K562 (cell line): ENCODE data around the gene ACTN4. TPM values are rescaled to one million over a fixed set of nuclear protein-coding genes. Genes with fewer than 3 reads are reported as not detected.

Source experiments
- ATAC-seq: fragments of 200-7000 bp; cut with Tn5 transposase; 3 replicates; pipeline ENCODE4 v1.9.1; 2020; ENCODE audit warnings: moderate library complexity
- BruUV-seq: library from RNA; stranded (reverse); fragments of 400-500 nt; replicated peaks from 2 replicates; lab custom pipeline; 2021; lab: Mats Ljungman, UMichigan
- CTCF ChIA-PET: fragments of 300-600 bp; formaldehyde crosslinking; extraction: SDS; loops from one replicate; lab custom pipeline; 2021; ENCODE audit warnings: low intra/inter-chr PET ratio; lab: Yijun Ruan, JAX
- POLR2A ChIA-PET: fragments of 300-600, 350-650 bp; sonication (Branson Sonifier 250); formaldehyde crosslinking; extraction: SDS; loops from one replicate; lab custom pipeline; 2021; ENCODE audit warnings: antibody characterized with exemption, inconsistent platforms; lab: Yijun Ruan, JAX
- DNase-seq, 4 experiments: peaks; one replicate each; pipeline versions ENCODE4 v3.0.0 to v3.0.0-alpha.2; 2011 to 2018; ENCODE audit warnings: low spot score in 3 of 4, mixed read lengths in 3 of 4; ENCODE audit errors: extremely low read depth in 1 of 4
- FAIRE-seq: peaks from 2 replicates; lab custom pipeline; 2011; peaks lifted over from hg19 to GRCh38; lab: Jason Lieb, UNC
- H2AFZ ChIP-seq: 2 replicates; pipeline ENCODE4 v1.6.0; 2011; ENCODE audit warnings: low read depth, low read length, control low read depth, inconsistent platforms
- H3K27ac ChIP-seq: fragments of 200-600 bp; 3 replicates; pipeline ENCODE4 v1.8.0; 2011; ENCODE audit warnings: low read depth, mild to moderate bottlenecking, control low read depth, inconsistent platforms, low read length, moderate library complexity, mixed read lengths; ENCODE audit errors: extremely low read depth
- H3K27me3 ChIP-seq, 2 experiments: fragments of 300-600 bp in 1 of 2; 2 replicates in 1 of 2; 3 replicates in 1 of 2; pipeline versions ENCODE4 v1.6.0 to v1.8.0; 2011; ENCODE audit warnings: inconsistent platforms in 2 of 2, low read length in 2 of 2, mild to moderate bottlenecking in 1 of 2, mixed read lengths in 1 of 2, moderate library complexity in 1 of 2; ENCODE audit not compliant: control insufficient read depth in 2 of 2, insufficient read depth in 2 of 2
- H3K36me3 ChIP-seq: fragments of 300-600 bp; 3 replicates; pipeline ENCODE4 v1.8.0; 2011; ENCODE audit warnings: mild to moderate bottlenecking, low read length, inconsistent platforms; ENCODE audit not compliant: control insufficient read depth, insufficient read depth
- H3K4me1 ChIP-seq, 2 experiments: fragments of 200-600 bp in 1 of 2; replicated peaks in 1 of 2; 2 replicates in 1 of 2; 3 replicates in 1 of 2; pipeline versions ENCODE4 v1.5.1 to v1.8.0; 2011; ENCODE audit warnings: inconsistent platforms in 2 of 2, low read length in 2 of 2, mild to moderate bottlenecking in 1 of 2, mixed read lengths in 1 of 2, moderate library complexity in 1 of 2; ENCODE audit not compliant: control insufficient read depth in 2 of 2, insufficient read depth in 2 of 2
- H3K4me2 ChIP-seq: 2 replicates; pipeline ENCODE4 v1.6.1; 2011; ENCODE audit warnings: low read length, control low read depth, inconsistent platforms, mixed read lengths; ENCODE audit not compliant: insufficient read depth
- H3K4me3 ChIP-seq: fragments of 200-600 bp; sonication (generic), shearing (Covaris generic); 2 replicates; pipeline ENCODE4 v1.5.1; 2016; ENCODE audit warnings: control low read depth, inconsistent platforms
- H3K79me2 ChIP-seq: fragments of 200-600 bp; 3 replicates; pipeline ENCODE4 v1.8.0; 2011; ENCODE audit warnings: low read length, inconsistent platforms; ENCODE audit not compliant: control insufficient read depth, insufficient read depth
- H3K9ac ChIP-seq, 2 experiments: 2 replicates each; pipeline versions ENCODE4 v1.6.0 to v1.6.1; 2011; ENCODE audit warnings: low read depth in 2 of 2, low read length in 2 of 2, control low read depth in 1 of 2, inconsistent platforms in 1 of 2, mild to moderate bottlenecking in 1 of 2, mixed read lengths in 1 of 2; ENCODE audit not compliant: insufficient read depth in 1 of 2
- H3K9me1 ChIP-seq: one replicate; pipeline ENCODE4 v1.6.0; 2011; ENCODE audit warnings: inconsistent platforms, mild to moderate bottlenecking, low read length, moderate library complexity; ENCODE audit not compliant: control insufficient read depth, insufficient read depth
- H3K9me3 ChIP-seq: replicated peaks from 2 replicates; pipeline ENCODE4 v1.5.1; 2011; ENCODE audit warnings: low read depth, low read length, inconsistent platforms; ENCODE audit not compliant: control insufficient read depth, insufficient read depth
- H4K20me1 ChIP-seq: replicated peaks from 2 replicates; pipeline ENCODE4 v1.6.1; 2011; ENCODE audit warnings: low read length, inconsistent platforms, mixed read lengths; ENCODE audit not compliant: control insufficient read depth, insufficient read depth
- CBX8 ChIP-seq: fragments of 200-600 bp; sonication (generic); IDR thresholded peaks from 2 replicates; pipeline ENCODE4 v1.6.1; 2012; ENCODE audit warnings: borderline replicate concordance, mixed run types, low read depth, mild to moderate bottlenecking, moderate library complexity, mixed read lengths, low read length, control low read depth, inconsistent platforms; ENCODE audit not compliant: poor library complexity, severe bottlenecking; ENCODE audit errors: extremely low read depth
- CEBPB ChIP-seq: fragments of 450-650 bp; IDR thresholded peaks from 2 replicates; pipeline ENCODE4 v1.6.1; 2016; ENCODE audit warnings: missing genetic modification characterization, missing compliant biosample characterization
- ESRRA ChIP-seq: fragments of 450-650 bp; IDR thresholded peaks from 2 replicates; pipeline ENCODE4 v1.6.1; 2014; ENCODE audit warnings: low read depth, mild to moderate bottlenecking, moderate library complexity, borderline replicate concordance
- HNRNPUL1 ChIP-seq: fragments of 200-400 bp; formaldehyde crosslinking; IDR thresholded peaks from 2 replicates; pipeline ENCODE4 v1.6.1; 2017; ENCODE audit warnings: low read length
- SPI1 ChIP-seq: IDR thresholded peaks from 2 replicates; pipeline ENCODE4 v1.6.1; 2011; ENCODE audit warnings: low read depth, low read length, control low read depth, borderline replicate concordance
- SRF ChIP-seq, 2 experiments: fragments of 250-450, 450-650 bp in 1 of 2; sonication (Bioruptor Pico) in 1 of 2; sonication (generic) in 1 of 2; formaldehyde crosslinking; IDR thresholded peaks; 2 replicates each; pipeline versions ENCODE4 v1.5.0 to v1.5.1; 2020 to 2022; ENCODE audit warnings: mild to moderate bottlenecking in 1 of 2, missing genetic modification reagents in 1 of 2
- SUPT5H ChIP-seq: fragments of 450-650 bp; IDR thresholded peaks from 2 replicates; pipeline ENCODE4 v1.6.1; 2016
- ZNF384 ChIP-seq: IDR thresholded peaks from 2 replicates; pipeline ENCODE4 v1.6.1; 2012; ENCODE audit warnings: low read depth, low read length, improper control_type of control experiment
- WGBS: fragments of 100-300 bp; shearing (Covaris generic); methylation state at CpG from one replicate; pipeline ENCODE4 v1.1.6; 2016; ENCODE audit warnings: low coverage, mixed read lengths; ENCODE audit not compliant: insufficient coverage; ENCODE audit errors: missing lambda C conversion rate; 5-methylcytosine and 5-hydroxymethylcytosine counted together
- in situ Hi-C: fragments of 300-500 bp; cut with MboI; formaldehyde crosslinking; loops from 4 replicates; pipeline ENCODE4 v1.15.0; 2018; ENCODE audit warnings: inconsistent platforms, mixed read lengths
- intact Hi-C: fragments of 100-400 bp; cut with micrococcal nuclease; formaldehyde crosslinking; loops from 2 replicates; pipeline ENCODE4 v1.14.2; 2022
- polyA plus RNA-seq, 8 experiments: library from polyadenylated mRNA; depleted of rRNA in 4 of 8; stranded (reverse) in 5 of 8; unstranded in 3 of 8; fragments of >200 nt; fragmentation: Nextera tagmentation in 2 of 8; fragmentation: Illumina TruSeq in 1 of 8; extraction: Ambion mirVana in 2 of 8; extraction: Trizol in 1 of 8; gene quantifications; 2 replicates each; pipeline versions ENCODE4 v1.2.1 to v1.2.3, GENCODE V29; 2011 to 2014; ENCODE audit warnings: inconsistent platforms in 1 of 8, missing spikeins in 1 of 8
- total RNA-seq, 7 experiments: library from RNA; depleted of rRNA in 6 of 7; stranded (reverse); fragments of >200 nt in 6 of 7; fragmentation: Illumina TruSeq in 2 of 7; extraction: Trizol in 2 of 7; gene quantifications; 2 replicates each; pipeline versions ENCODE4 v1.2.1 to v1.2.3, GENCODE V29; 2011 to 2021; ENCODE audit warnings: low replicate concordance in 1 of 7

The ACTN4 gene
- total and polyA plus RNA-seq, 9 of the 15 experiments (the other 6 are each of a cell fraction or from before 2014, with no cell fraction given) = 3.1 to 385 (median 125) TPM

GRCh38 chr19:38759590-38760003, 112.1 kb downstream of the ACTN4 start:
- H3K9me3 ChIP-seq = no peaks in the 10 kb centered on the region
- ChIA-PET POLR2A (interaction anchor here (0.6 kb wide), 1 partner anchor 120 kb away, joined by 4 read pairs; no protein-coding TSS in a partner anchor), CTCF (no interaction called here)
- H4K20me1 ChIP-seq = no peaks in the 10 kb centered on the region
- no peak for DNase-seq
- no peak overlapping the region for H3K4me2 ChIP-seq
- TF ChIP-seq CBX8 = no peak
- TF ChIP-seq SUPT5H = no peak
- TF ChIP-seq ZNF384 = peak; percentile 27; the same call in 1 of the 2 replicates
- TF ChIP-seq CEBPB (tag) = peak; percentile 42
- TF ChIP-seq ESRRA = no peak
- TF ChIP-seq SPI1 = peak; percentile 18; the same call in 1 of the 2 replicates
- no peak for TF ChIP-seq SRF (CRISPR knock-in tag; IDR thresholded peaks at IDR 0.05)
- no peak for TF ChIP-seq HNRNPUL1
- no peak for ATAC-seq
- no peaks in the 10 kb centered on the region for H3K9me1 ChIP-seq
- no peaks in the 10 kb centered on the region for H3K36me3 ChIP-seq
- H3K27ac ChIP-seq = no peak overlapping the region
- no peak for FAIRE-seq
- no peak overlapping the region for H3K9ac ChIP-seq
- peak overlapping the region; percentile 68 for H2AFZ ChIP-seq
- H3K79me2 ChIP-seq = no peaks in the 10 kb centered on the region
- H3K4me1 ChIP-seq = peaks cover 0 to 4% of the 10 kb centered on the region in 2 experiments; a peak in 2 of 5 replicates
- H3K4me3 ChIP-seq = no peak overlapping the region
- WGBS = 35% methylated on average over 7 of the region's 10 CpGs
- in situ Hi-C loops = no loop called here
- no peaks in the 10 kb centered on the region for H3K27me3 ChIP-seq
- intact Hi-C loops = no loop called here
- no TSS peak for BruUV-seq
